NCI-H1092 (cell line): ENCODE measurements around the gene P2RX5.

ENCODE experiments used
- DNase-seq: peaks from one replicate; lab custom pipeline; 2025; lab: John Stamatoyannopoulos, UW

Gene P2RX5

GRCh38 chr17:3656755-3657587 lies 39.0 kb downstream of the P2RX5 start:
- DNase-seq: no peak

DNA sequence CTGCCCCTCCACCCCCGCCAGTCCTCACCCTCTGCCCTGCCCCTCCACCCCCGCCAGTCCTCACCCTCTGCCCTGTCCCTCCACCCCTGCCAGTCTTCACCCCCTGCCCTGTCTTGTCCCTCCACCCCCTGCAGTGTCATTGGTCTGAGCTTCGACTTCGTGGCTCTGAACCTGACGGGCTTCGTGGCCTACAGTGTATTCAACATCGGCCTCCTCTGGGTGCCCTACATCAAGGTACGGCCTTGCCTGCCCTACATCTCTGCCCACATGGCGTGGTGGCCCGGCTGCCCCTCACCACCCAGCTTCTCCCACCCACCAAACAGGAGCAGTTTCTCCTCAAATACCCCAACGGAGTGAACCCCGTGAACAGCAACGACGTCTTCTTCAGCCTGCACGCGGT lies 39.6 kb downstream of the P2RX5 start:
- DNase-seq: no peak

- no peak for DNase-seq
Observed at GRCh38 chr17:3655766-3656165, 40.2 kb downstream of the P2RX5 start.

- DNase-seq: peak; percentile 13
Observed at GRCh38 chr17:3647769-3648555, 48.0 kb downstream of the P2RX5 start.

- no peak for DNase-seq
Observed at GRCh38 chr17:3647251-3647650, 48.7 kb downstream of the P2RX5 start.

DNA sequence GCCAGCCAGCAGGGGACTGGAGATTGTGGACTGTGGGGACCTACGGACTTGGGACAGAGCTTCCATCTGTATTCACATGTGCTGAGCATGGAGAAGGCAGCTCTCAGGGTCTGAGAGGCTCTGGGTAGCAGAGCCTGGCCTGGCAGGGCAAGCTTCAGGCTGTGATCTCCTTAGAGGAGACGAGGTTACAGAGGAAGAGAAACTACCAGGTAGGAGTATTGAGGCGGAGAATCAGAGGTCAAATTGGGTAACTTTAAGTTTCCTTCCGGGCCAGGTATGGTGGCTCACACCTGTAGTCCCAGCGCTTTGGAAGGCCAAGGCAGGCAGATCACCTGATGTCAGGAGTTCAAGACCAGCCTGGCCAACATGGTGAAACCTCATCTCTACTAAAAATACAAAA lies 50.6 kb downstream of the P2RX5 start:
- DNase-seq: no peak

DNA sequence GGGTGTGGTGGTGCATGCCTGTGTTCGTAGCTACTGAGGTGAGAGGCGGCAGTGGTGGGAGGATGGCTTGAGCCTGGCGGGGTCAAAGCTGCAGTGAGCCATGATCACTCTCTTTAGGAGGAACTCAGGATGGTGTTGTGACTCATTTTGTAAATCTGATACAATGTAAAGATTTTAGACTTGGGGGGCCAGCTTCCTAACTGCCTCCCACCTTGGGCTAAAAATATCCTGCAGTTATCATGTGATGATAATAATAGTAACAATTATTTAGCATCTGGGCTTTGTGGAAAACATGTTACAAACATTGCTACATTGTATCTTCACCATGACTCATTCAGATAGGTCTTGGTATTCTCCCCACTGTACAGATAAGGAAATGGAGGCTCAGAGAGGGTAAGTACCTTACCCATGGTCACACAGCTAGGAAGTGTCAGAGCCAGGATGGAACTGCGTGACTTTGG lies 52.0 kb downstream of the P2RX5 start:
- no peak for DNase-seq

DNA sequence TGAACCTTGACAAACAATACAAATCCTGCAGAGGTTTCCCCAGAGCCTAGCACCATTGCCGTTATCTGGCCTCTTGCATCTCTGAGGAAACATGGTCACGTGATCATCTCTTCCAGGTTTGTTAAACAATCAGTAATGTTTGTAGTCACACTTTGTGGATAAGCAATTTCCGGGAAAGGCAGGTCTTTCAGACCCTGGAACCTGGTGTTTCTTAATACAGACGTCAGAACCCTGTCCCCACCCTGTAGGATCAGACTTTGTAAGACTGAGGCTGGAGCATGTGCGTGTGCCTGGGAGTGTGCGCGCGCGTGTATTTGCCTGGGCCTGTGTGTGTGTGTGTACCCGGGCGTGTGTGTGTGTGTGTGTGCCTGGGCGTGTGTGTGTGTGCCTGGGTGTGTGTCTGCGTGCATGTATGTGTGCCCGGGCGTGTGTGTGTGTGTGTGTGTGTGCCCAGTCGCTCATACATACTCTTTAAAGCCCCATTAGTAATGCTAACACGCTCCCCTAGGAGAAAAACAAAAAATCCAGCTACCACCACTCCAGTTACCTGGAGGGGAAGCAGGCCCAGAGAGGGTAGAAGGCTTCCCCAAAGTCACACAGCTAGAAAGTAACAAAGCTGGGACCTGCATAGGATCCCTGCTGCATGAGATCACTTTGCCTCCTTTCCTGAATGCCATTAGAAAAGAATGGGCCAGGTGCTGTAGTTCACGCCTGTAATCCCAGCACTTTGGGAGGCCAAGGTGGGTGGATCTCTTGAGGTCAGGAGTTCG lies 54.1 kb downstream of the P2RX5 start:
- no peak for DNase-seq

DNA sequence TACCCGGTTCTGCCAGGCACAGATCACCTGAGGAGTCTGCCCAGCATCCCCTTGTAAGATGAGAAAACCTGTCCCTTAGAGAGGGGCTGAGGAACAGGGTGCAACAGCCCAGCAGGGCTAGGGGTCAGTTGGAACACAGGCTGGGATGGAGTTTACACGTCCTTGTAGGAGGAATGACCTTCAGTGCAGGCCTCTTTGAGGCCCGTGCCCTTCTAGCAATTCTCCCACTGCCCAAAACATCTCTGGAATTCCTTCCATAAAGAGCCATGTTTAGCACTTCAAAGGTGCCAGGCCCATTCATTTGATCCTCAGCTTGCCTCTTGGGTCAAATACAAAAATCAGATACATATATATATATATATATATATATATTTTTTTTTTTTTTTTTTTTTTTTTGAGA lies 54.9 kb downstream of the P2RX5 start:
- DNase-seq: no peak

DNA sequence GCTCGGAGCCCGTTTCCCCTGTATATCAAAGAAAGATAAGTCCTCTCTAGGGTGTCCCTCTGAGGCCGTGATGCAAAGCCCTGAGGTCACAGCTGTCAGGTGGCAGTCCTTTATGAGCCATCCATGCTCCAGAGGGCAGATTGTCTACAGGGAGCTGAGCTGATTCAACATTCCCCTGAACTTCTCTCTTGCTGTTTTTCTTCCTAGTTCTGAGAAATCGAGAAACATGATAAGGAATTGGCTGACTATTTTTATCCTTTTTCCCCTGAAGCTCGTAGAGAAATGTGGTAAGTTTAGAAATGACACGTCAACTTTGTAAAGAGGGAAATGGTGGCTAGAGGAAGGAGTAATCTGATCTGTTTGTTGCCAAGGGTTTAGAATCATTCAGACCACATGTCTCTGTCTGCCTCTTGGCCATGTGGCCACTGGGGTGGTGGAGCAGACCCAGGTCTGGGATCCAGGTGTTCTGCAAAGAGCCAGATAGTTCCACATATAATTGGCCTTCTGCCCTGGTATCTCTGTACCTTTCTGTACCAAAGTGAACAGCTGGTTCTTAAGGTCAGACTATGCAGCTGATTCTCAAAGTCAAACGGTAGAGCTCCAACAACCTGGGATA lies 55.9 kb downstream of the P2RX5 start:
- no peak for DNase-seq

GRCh38 chr17:3636908-3637373 lies 59.0 kb downstream of the P2RX5 start:
- no peak for DNase-seq

DNA sequence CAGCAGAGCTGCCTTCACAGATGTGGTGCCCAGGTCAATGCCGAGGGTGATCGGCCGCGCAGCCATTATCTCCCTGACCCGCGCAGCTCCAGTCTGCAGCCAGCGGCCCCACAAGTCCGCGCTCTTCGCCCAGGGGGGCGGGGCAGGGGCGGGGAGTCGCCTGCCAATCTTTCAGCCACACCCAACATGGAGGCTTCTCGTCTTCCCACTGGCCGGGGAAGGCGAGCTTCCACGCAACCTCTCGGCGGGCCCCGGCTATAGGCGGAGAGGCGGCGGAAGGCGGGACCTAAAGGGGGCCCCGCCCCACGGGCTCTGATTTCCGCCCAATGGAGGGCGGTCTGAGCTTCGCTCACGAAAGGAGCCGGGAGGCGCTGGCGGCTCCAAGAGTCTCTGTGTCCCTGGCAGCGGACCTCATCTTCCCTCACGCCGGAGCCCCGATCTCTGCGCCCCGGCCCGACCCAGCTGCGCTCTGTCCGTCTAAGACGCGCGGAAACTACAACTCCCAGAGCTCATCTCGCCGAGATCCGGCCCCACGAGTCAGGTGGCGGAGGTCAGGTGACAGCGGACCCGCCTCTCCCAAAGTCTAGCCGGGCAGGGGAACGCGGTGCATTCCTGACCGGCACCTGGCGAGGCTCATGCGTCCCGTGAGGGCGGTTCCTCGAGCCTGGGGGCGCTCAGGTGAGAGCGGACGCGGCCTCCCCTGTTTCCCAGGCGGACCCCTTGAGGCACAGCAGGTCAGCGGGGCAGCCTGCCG lies 59.6 kb downstream of the P2RX5 start, which contains the start of the genes CTNS and SHPK:
Gene CTNS, plus strand, starts transcription at position 607 of the 754 bp plus-strand sequence. CDS start 3,447 bp downstream, outside the sequence.
Gene SHPK, minus strand, starts transcription at position 97 of the 754 bp plus-strand sequence. Its CDS starts 31 bp downstream, at position 66.
- peak; percentile 89 for DNase-seq

- no peak for DNase-seq
Observed at GRCh38 chr17:3635474-3636153, 60.3 kb downstream of the P2RX5 start.

GRCh38 chr17:3632287-3632686 lies 63.7 kb downstream of the P2RX5 start:
- DNase-seq: no peak

GRCh38 chr17:3630781-3631180 lies 65.2 kb downstream of the P2RX5 start:
- DNase-seq: no peak

DNA sequence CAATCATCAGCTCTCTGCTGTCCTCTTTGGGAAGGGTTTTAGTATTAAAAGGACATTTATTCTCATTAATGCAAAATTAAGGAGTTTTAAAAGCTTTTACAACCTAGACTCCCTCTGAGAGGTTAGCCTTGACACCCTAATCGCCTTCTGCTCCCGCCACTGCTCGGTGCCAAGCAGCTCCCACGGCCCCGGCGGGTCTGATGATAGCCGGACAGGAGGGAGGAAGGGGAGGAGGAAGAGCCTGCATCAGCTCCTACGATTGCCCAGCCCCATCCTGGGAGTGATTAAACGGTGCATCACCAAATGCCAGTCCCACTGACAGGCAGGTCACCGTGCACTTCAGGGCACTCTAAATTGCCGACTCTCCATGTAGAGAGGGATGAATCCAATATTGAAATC lies 68.2 kb downstream of the P2RX5 start:
- DNase-seq: no peak

GRCh38 chr17:3626831-3627768 lies 68.9 kb downstream of the P2RX5 start:
- no peak for DNase-seq
